ENCODE measurements around the gene TPT1.

DNA sequence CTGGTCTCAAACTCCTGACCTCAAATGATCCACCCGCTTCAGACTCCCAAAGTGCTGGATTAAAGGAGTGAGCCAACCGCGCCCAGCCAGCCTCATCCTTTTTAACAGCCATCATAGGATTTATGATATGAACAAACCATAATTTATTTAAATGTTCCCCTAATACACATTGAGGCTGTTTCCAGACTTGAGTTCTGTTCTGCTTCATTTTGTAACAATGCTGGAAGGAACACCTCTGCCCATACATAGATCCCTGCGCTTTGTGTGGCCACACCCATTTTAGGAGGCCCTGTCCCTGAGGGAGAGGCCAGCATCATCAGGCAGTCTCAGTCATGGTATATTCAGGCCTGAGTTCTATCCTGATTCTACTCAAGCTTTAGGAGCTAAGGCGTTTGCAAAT is 35.9 kb downstream of the TPT1 start:
- TF ChIP-seq, protein P1, sequence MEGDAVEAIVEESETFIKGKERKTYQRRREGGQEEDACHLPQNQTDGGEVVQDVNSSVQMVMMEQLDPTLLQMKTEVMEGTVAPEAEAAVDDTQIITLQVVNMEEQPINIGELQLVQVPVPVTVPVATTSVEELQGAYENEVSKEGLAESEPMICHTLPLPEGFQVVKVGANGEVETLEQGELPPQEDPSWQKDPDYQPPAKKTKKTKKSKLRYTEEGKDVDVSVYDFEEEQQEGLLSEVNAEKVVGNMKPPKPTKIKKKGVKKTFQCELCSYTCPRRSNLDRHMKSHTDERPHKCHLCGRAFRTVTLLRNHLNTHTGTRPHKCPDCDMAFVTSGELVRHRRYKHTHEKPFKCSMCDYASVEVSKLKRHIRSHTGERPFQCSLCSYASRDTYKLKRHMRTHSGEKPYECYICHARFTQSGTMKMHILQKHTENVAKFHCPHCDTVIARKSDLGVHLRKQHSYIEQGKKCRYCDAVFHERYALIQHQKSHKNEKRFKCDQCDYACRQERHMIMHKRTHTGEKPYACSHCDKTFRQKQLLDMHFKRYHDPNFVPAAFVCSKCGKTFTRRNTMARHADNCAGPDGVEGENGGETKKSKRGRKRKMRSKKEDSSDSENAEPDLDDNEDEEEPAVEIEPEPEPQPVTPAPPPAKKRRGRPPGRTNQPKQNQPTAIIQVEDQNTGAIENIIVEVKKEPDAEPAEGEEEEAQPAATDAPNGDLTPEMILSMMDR (IDR thresholded peaks at IDR 0.05): no peak
- TF ChIP-seq POLR2A (IDR thresholded peaks at IDR 0.05): no peak

All from testis (tissue), 2 donors.